ENCODE results near the gene KHDC3L.

Gene KHDC3L

DNA sequence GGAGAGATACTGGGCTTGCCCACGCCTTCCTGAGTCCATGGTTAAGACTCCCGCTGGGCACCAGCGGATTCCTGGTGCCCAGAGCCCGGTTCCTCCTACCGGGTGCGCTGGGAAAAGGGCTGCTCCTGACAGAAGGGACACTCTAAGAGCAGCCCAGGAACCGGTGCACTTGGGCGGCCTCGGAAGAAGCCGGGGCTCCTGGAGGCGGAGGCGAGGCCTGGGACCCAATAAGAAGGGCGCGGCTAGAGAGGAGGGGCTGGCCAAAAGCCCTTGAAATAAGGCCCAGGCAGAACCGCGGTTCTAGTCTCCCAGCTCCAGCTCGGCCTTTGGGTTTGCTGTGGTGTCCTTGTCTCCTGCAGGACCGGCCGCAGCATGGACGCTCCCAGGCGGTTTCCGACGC, at the start of gene KHDC3L:
TSS of gene KHDC3L (plus strand) at position 301 of the 400 bp plus-strand sequence. CDS start at position 373, 72 bp downstream.
- DNase-seq (ENCODE audit: low read depth, low spot score), result no peak

- peak; percentile 34 for DNase-seq (ENCODE audit: low read depth, low spot score)
These were observed 47.6 kb upstream of the KHDC3L start for GRCh38 chr6:73314577-73315492.

DNA sequence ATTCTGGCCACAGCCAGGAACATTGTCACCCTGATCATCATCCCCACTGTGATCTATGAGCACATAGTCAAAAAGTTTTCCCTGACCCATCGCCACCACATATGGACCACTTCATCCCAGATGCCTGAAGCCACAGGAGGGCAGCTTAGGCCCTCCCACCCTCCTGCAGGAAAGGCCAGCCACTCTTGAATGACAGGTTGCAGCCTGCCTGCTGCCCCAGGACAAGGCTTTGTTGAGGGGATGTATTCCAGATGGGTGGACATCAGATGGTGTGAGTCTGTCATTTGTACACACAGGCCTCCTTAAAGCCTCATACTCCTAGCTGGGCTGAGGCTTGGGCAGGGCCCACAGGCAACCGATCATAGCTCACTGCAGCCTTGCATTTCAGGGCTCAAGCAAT, 39.1 kb upstream of the KHDC3L start:
- no peak for DNase-seq (ENCODE audit: low read depth, low spot score)

DNA sequence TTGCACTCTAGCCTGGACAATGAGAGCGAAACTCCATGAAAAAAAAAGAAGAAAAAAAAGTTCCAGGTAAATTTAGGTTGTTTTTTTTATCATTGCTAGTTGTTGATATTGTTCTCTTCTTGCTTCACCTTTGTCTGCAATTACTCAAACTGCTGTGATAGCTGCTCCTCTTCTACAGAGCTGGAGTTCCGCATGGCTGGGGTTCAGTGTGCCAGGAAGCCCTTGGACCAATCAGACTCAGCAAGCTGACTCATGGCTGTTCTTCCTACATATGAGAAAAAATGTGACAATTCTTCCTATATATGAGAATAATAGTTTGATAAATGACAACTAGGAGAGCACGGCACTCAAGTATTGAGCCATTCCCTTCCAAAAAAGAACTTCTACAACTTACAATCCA, 36.8 kb upstream of the KHDC3L start:
- no peak for DNase-seq (ENCODE audit: low read depth, low spot score)

- no peak for DNase-seq (ENCODE audit: low read depth, low spot score)
These were observed 33.7 kb upstream of the KHDC3L start for GRCh38 chr6:73328790-73329189.

- DNase-seq (ENCODE audit: low read depth, low spot score), result no peak
These were observed 33.3 kb upstream of the KHDC3L start for GRCh38 chr6:73329201-73329600.

DNA sequence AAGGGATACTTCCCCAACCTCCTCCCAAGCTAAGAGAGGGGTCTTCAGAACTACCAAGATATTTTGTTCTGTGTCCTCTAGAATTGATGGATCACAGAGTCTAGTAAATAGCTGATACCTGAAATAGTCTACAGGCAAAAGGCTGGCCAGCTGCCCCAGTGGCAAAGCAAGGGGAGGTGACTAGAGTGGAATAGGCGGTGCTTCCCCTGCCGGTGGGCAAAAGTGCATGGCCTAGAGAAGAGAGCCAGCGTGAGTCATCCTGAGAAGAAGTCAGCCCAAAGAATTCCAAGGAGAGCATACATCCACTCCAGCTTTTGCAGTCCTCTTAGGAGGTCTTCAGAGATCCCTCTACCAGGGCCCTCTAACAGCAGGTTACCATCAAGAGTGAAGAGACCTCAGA, 23.1 kb upstream of the KHDC3L start:
- no peak for DNase-seq (ENCODE audit: low read depth, low spot score)

DNA sequence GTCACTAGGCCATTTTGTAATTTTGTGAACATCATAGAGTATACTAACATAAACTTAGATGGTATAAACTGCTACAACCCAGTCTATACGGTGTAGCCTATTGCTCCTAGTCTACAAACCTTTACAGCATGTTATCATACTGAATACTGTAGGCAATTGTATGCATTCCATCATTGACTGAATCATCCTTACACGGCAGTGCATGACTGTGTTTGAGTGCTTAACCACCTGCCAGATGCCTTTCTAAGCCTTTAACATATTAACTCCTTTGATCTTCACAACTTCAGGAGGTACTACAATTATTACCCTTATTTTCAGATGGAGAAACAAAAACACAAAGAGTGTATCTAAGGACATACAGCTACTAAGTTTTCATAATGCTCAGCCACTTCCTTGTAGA, 22.4 kb upstream of the KHDC3L start:
- DNase-seq (ENCODE audit: low read depth, low spot score), result peak; percentile 14

GRCh38 chr6:73341335-73341734, 21.1 kb upstream of the KHDC3L start:
- DNase-seq (ENCODE audit: low read depth, low spot score), result no peak

- DNase-seq (ENCODE audit: low read depth, low spot score), result no peak
These were observed 20.3 kb upstream of the KHDC3L start for GRCh38 chr6:73342174-73342573.

DNA sequence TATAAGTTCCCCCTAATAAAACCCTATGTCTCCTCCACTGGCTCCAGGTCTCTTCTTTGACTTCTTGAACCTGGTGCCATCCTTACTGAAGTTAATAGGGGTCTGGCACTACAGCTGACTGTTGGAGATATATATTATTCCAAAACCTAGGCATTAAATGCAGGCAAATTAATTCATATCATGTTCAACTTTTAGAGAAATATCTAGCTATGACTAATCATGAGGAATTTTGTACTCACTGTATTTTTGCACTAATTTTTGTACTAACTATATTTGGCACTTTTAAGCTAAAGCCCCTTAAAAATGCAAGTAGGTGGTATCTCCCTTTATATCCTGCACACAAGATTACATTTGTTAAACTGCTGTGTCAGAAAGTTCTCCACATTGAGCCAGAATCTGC, 19.3 kb upstream of the KHDC3L start:
- no peak for DNase-seq (ENCODE audit: low read depth, low spot score)

- DNase-seq (ENCODE audit: low read depth, low spot score), result no peak
These were observed 13.8 kb upstream of the KHDC3L start for GRCh38 chr6:73348550-73349204.

- no peak for DNase-seq (ENCODE audit: low read depth, low spot score)
These were observed 13.1 kb upstream of the KHDC3L start for GRCh38 chr6:73349311-73349710.

GRCh38 chr6:73353636-73354593, 8.5 kb upstream of the KHDC3L start, which contains the start of gene DPPA5:
Gene DPPA5, minus strand, starts transcription at chr6:73354276. Its CDS starts 51 bp downstream, at chr6:73354225.
- DNase-seq (ENCODE audit: low read depth, low spot score), result no peak

- no peak for DNase-seq (ENCODE audit: low read depth, low spot score)
These were observed 545 bp downstream of the KHDC3L start for GRCh38 chr6:73362869-73363536.

GRCh38 chr6:73363537-73363875, 1.0 kb downstream of the KHDC3L start:
- DNase-seq (ENCODE audit: low read depth, low spot score), result no peak

DNA sequence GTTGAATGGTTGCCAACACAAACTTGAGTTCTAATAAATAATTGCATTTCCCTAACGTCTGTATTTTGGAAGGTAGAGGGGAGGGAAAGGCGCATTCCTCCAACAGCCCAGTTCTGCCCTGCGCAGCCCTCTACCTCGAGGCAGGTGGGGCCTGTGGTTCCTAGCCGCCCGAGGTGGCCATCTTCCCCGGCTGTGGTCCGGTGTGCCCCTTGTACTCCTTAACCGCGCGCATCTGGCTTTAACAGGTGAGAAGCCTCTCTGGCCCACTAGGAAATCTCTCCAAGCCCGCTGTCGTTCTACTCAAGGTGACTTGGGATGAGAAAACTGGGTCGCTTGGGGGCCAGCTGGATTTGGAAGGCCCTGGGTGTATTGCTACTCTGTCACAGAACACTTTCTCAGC, 1.7 kb downstream of the KHDC3L start:
- DNase-seq (ENCODE audit: low read depth, low spot score), result no peak

DNA sequence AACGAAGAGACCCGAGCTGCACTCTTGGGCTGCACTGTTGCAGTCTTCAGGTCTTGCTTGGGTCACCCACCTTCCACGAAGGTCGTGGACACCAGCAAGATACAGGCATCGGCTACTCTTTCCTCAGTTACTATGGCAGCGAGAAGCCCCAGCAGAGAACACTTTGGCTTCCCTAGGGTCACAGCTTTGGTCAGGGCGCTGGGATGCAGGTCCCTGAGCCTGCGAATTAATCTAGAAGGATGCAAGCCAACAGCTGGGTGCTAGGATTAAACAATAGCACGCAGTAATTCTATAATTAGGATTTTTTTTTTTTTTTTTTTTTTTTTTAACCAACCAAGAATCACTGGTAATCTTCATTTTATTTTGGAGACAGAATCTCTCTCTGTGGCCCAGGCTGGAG, 2.1 kb downstream of the KHDC3L start:
- DNase-seq (ENCODE audit: low read depth, low spot score), result no peak

DNA sequence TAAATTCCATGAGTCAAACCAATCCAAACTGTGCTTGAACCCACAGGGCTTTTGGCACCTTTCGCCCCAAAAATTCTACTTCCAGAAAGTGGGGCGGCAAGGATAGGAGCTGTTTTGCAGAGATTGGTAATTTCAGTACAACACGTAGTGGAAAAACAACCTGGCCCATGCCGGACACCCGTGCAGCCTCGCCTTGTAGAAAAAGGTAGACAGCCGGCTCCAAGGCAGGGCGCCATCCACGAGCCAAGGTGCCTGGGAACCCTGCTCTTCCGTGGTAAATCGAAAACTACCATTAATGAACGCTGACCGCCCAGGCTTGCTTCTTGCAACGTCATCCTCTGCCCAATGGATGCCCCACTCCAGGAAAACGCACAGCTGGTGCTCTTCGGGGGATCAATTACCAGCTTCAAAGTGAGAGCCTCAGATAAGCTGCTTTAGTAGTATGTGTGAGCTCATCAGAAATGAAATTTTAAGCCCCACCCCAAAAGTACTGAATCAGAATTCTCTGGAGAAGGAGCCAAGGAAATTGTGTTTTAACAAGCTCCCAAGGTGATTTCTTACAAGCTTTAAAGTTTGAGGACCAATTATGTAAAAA, 5.4 kb downstream of the KHDC3L start:
- no peak for DNase-seq (ENCODE audit: low read depth, low spot score)

DNA sequence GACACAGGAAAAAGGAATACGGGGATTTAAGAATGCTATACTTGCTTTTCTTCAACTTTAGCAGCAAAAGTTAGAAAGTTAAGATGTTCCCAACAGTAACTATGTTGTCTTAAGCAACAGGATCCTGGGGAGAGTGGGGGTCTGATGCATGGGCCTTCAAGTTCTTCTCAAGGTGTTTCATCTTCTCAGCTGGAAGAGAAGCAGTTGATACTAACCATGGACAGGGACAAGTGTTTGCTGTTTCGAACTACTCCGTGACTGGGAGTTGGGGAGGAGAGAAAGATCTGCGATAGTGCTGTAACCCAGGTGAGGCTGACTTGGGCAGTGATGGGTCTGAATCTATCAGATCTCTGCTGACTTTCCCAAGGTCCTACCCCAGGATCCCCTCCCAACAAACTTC, 6.2 kb downstream of the KHDC3L start:
- DNase-seq (ENCODE audit: low read depth, low spot score), result no peak

DNA sequence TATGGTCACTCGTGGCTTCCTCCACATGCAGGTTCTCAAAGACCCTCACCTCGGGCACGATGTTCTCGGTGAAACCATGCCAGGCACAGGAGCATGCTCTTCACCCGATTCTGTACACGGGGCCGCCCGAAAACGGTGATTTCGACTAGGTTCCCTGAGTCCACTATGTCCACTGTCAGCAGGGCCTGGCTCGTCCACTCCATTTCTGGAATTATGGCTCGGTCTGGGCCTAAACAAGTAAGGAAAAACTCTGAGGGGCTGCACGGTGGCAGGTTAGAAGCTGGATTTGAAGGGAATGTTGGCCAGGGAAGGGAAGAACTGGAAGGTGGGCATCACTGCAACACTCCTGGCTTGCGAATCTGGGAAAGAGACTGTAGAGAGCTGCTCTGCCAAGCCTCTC, 6.7 kb downstream of the KHDC3L start:
- DNase-seq (ENCODE audit: low read depth, low spot score), result no peak

Data from astrocyte of the hippocampus (primary cell).